H9 (cell line): ENCODE data around the gene MSL1. TPM values are rescaled to one million over a fixed set of nuclear protein-coding genes. Genes with fewer than 3 reads are reported as not detected.

Experiments
- DNase-seq: peaks from one replicate; pipeline ENCODE4 v3.0.0-alpha.2; 2017
- H2AFZ ChIP-seq: one replicate; pipeline ENCODE4 v1.6.1; 2013; ENCODE audit warnings: mild to moderate bottlenecking, low read length, control low read depth, moderate library complexity
- H2AK5ac ChIP-seq: 2 replicates; pipeline ENCODE4 v1.6.1; 2013; ENCODE audit warnings: low read length, control low read depth, mixed read lengths; ENCODE audit not compliant: insufficient read length
- H2BK120ac ChIP-seq: one replicate; pipeline ENCODE4 v1.6.1; 2013; ENCODE audit warnings: low read depth, mild to moderate bottlenecking, low read length, control low read depth, inconsistent platforms; ENCODE audit not compliant: poor library complexity, severe bottlenecking
- H2BK12ac ChIP-seq: 2 replicates; pipeline ENCODE4 v1.6.1; 2013; ENCODE audit warnings: low read length, control low read depth, mixed read lengths, low read depth; ENCODE audit not compliant: insufficient read length
- H2BK15ac ChIP-seq: 2 replicates; pipeline ENCODE4 v1.6.1; 2013; ENCODE audit warnings: low read depth, low read length, control low read depth
- H2BK20ac ChIP-seq: one replicate; pipeline ENCODE4 v1.6.1; 2013; ENCODE audit warnings: low read depth, mild to moderate bottlenecking, low read length, control low read depth, inconsistent platforms; ENCODE audit not compliant: poor library complexity, severe bottlenecking
- H2BK5ac ChIP-seq: 2 replicates; pipeline ENCODE4 v1.6.1; 2013; ENCODE audit warnings: low read length, control low read depth, mixed read lengths; ENCODE audit not compliant: insufficient read length
- H3K14ac ChIP-seq: 2 replicates; pipeline ENCODE4 v1.6.1; 2013; ENCODE audit warnings: low read length, control low read depth; ENCODE audit not compliant: insufficient read depth
- H3K18ac ChIP-seq: 2 replicates; pipeline ENCODE4 v1.6.1; 2013; ENCODE audit warnings: low read depth, mild to moderate bottlenecking, mixed read lengths, low read length, control low read depth; ENCODE audit not compliant: insufficient read length
- H3K23ac ChIP-seq: 2 replicates; pipeline ENCODE4 v1.6.1; 2013; ENCODE audit warnings: low read length, control low read depth, mixed read lengths, low read depth; ENCODE audit not compliant: insufficient read length
- H3K23me2 ChIP-seq: 2 replicates; pipeline ENCODE4 v1.6.1; 2013; ENCODE audit warnings: low read depth, mild to moderate bottlenecking, mixed read lengths, low read length, control low read depth; ENCODE audit not compliant: insufficient read length, poor library complexity, severe bottlenecking
- H3K27ac ChIP-seq: 2 replicates; pipeline ENCODE4 v1.5.1; 2013; ENCODE audit warnings: low read length, control low read depth, mixed read lengths, low read depth; ENCODE audit not compliant: insufficient read length
- H3K27me3 ChIP-seq: 2 replicates; pipeline ENCODE4 v1.6.1; 2013; ENCODE audit warnings: low read length, control low read depth, inconsistent platforms; ENCODE audit not compliant: insufficient read depth
- H3K4ac ChIP-seq: 2 replicates; pipeline ENCODE4 v1.6.1; 2013; ENCODE audit warnings: low read depth, mild to moderate bottlenecking, control low read depth, inconsistent platforms, low read length, moderate library complexity
- H3K4me1 ChIP-seq: 2 replicates; pipeline ENCODE4 v1.6.1; 2013; ENCODE audit warnings: low read length, control low read depth, inconsistent platforms; ENCODE audit not compliant: insufficient read depth
- H3K4me2 ChIP-seq: 2 replicates; pipeline ENCODE4 v1.6.1; 2013; ENCODE audit warnings: low read length, control low read depth, mixed read lengths; ENCODE audit not compliant: insufficient read length, insufficient read depth
- H3K56ac ChIP-seq: 2 replicates; pipeline ENCODE4 v1.6.1; 2013; ENCODE audit warnings: low read depth, mild to moderate bottlenecking, mixed read lengths, low read length, control low read depth; ENCODE audit not compliant: insufficient read length
- H3K79me1 ChIP-seq: 2 replicates; pipeline ENCODE4 v1.6.1; 2013; ENCODE audit warnings: low read depth, mild to moderate bottlenecking, moderate library complexity, low read length, control low read depth, inconsistent platforms; ENCODE audit not compliant: insufficient read depth, poor library complexity, severe bottlenecking
- H3K79me2 ChIP-seq: 2 replicates; pipeline ENCODE4 v1.6.1; 2013; ENCODE audit warnings: low read length, control low read depth, inconsistent platforms; ENCODE audit not compliant: insufficient read depth
- H3K9ac ChIP-seq: 2 replicates; pipeline ENCODE4 v1.6.1; 2013; ENCODE audit warnings: low read length, control low read depth, mixed read lengths; ENCODE audit not compliant: insufficient read length; ENCODE audit errors: extremely low read depth
- H3K9me3 ChIP-seq: one replicate; pipeline ENCODE4 v1.6.1; 2013; ENCODE audit warnings: low read depth, low read length, inconsistent platforms; ENCODE audit not compliant: control insufficient read depth
- H3T11ph ChIP-seq: one replicate; pipeline ENCODE4 v1.6.1; 2013; ENCODE audit warnings: mild to moderate bottlenecking, low read length, control low read depth, inconsistent platforms
- H4K20me1 ChIP-seq: one replicate; pipeline ENCODE4 v1.6.1; 2013; ENCODE audit not compliant: control insufficient read depth, insufficient read length, insufficient read depth
- H4K5ac ChIP-seq: 2 replicates; pipeline ENCODE4 v1.6.1; 2013; ENCODE audit warnings: low read depth, mild to moderate bottlenecking, mixed read lengths, low read length, control low read depth; ENCODE audit not compliant: insufficient read length
- H4K8ac ChIP-seq: replicated peaks from 2 replicates; pipeline ENCODE4 v1.6.1; 2013; ENCODE audit warnings: low read length, control low read depth, mixed read lengths, low read depth; ENCODE audit not compliant: insufficient read length
- H4K91ac ChIP-seq: 2 replicates; pipeline ENCODE4 v1.6.1; 2013; ENCODE audit warnings: low read depth, mild to moderate bottlenecking, moderate library complexity, mixed read lengths, low read length, control low read depth; ENCODE audit not compliant: insufficient read length
- H3K27ac Mint-ChIP-seq, 3 experiments: 2 replicates in 2 of 3; 3 replicates in 1 of 3; pipeline ENCODE4 v1.8.0; 2020 to 2021; ENCODE audit warnings: mixed read lengths in 3 of 3, mild to moderate bottlenecking in 1 of 3, moderate library complexity in 1 of 3
- H3K27me3 Mint-ChIP-seq: 2 replicates; pipeline ENCODE4 v1.8.0; 2021; ENCODE audit warnings: low read depth, mild to moderate bottlenecking, moderate library complexity, mixed read lengths
- H3K36me3 Mint-ChIP-seq, 3 experiments: 2 replicates in 2 of 3; 3 replicates in 1 of 3; pipeline ENCODE4 v1.8.0; 2020 to 2021; ENCODE audit warnings: low read depth in 3 of 3, mixed read lengths in 3 of 3; ENCODE audit not compliant: insufficient read depth in 1 of 3
- H3K4me1 Mint-ChIP-seq, 2 experiments: 2 replicates each; pipeline ENCODE4 v1.8.0; 2020; ENCODE audit warnings: mixed read lengths in 2 of 2
- H3K4me3 Mint-ChIP-seq, 2 experiments: 2 replicates in 1 of 2; 3 replicates in 1 of 2; pipeline ENCODE4 v1.8.0; 2020 to 2021; ENCODE audit warnings: mild to moderate bottlenecking in 2 of 2, mixed read lengths in 2 of 2, moderate library complexity in 1 of 2
- H3K9me3 Mint-ChIP-seq, 2 experiments: 2 replicates in 1 of 2; 3 replicates in 1 of 2; pipeline ENCODE4 v1.8.0; 2020; ENCODE audit warnings: mild to moderate bottlenecking in 2 of 2, mixed read lengths in 2 of 2, moderate library complexity in 1 of 2
- WGBS: extraction: QIAGEN DNeasy Blood & Tissue Kit; methylation state at CpG from one replicate; pipeline ENCODE4 v1.1.7; 2013; ENCODE audit warnings: missing lambda C conversion rate, low lambda C conversion rate, mixed read lengths; ENCODE audit not compliant: insufficient read length; ENCODE audit errors: extremely low coverage; 5-methylcytosine and 5-hydroxymethylcytosine counted together
- total RNA-seq: library from RNA; stranded (reverse); gene quantifications from 2 replicates; pipeline ENCODE4 v1.2.1, GENCODE V29; 2021
- TF ChIP-seq, protein P1 (sequence below): fragments of 200-600 bp; sonication (generic); conservative IDR thresholded peaks from 3 replicates; pipeline ENCODE4 v1.8.0; 2021; ENCODE audit warnings: antibody characterized with exemption, mild to moderate bottlenecking

Gene MSL1
- total RNA-seq, 1 experiment from 2014 or later: 105 TPM

DNA sequence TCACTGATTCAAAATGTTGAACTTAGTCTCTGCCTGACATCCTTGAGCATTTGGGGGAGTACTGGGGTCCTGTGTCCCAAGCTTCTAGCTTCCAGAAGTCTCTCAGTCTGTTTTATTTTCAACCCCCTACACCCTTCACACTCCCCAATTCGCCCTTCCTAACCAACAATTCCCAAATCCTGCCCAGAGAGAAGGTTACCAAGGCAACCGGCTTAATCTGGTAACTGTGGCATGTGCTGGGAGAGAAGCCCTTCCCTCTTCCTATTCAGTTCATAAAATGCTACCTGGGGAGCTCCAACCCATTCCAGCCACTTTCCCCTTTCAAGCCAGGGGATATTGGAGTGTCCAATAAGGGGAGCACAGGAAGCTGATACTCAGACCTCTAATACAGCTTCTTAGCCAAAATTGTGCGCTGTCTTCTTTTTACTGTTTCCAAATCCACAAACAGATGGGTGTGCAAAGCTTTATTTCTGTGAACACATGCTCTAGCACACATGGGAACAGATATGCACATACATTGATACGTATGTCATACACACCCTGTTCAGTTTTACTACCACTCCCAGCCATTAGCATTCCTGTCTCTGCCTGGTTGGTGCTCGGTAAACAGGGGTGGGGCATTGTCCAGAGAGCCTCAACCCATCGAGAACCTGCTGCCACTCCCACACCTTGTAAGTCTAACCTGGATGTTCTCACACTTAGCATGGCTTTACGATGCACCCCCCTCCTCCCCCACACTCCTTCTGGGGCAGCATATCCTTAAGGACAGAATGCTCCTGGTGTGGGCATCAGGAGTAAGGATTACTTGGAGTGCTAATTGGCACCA, 54.4 kb downstream of the MSL1 start:
- no peaks in the 10 kb centered on the region for H3K79me1 ChIP-seq
- no peak overlapping the region for H3K56ac ChIP-seq
- no peak overlapping the region for H3K23ac ChIP-seq
- no peak overlapping the region for H3K18ac ChIP-seq
- H3K27ac ChIP-seq: no peak overlapping the region
- no peak overlapping the region for H3K9ac ChIP-seq
- no peak overlapping the region for H3K4ac ChIP-seq
- H3K23me2 ChIP-seq: no peaks in the 10 kb centered on the region
- DNase-seq: no peak
- TF ChIP-seq, protein P1, sequence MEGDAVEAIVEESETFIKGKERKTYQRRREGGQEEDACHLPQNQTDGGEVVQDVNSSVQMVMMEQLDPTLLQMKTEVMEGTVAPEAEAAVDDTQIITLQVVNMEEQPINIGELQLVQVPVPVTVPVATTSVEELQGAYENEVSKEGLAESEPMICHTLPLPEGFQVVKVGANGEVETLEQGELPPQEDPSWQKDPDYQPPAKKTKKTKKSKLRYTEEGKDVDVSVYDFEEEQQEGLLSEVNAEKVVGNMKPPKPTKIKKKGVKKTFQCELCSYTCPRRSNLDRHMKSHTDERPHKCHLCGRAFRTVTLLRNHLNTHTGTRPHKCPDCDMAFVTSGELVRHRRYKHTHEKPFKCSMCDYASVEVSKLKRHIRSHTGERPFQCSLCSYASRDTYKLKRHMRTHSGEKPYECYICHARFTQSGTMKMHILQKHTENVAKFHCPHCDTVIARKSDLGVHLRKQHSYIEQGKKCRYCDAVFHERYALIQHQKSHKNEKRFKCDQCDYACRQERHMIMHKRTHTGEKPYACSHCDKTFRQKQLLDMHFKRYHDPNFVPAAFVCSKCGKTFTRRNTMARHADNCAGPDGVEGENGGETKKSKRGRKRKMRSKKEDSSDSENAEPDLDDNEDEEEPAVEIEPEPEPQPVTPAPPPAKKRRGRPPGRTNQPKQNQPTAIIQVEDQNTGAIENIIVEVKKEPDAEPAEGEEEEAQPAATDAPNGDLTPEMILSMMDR: no peak
- H4K91ac ChIP-seq: no peak overlapping the region
- no peak overlapping the region for H2BK12ac ChIP-seq
- H4K5ac ChIP-seq: no peak overlapping the region
- no peak overlapping the region for H4K8ac ChIP-seq
- H3K36me3 Mint-ChIP-seq: peaks cover 25 to 49% (median 42%) of the 10 kb centered on the region in 3 experiments
- no peaks in the 10 kb centered on the region for H3K9me3 Mint-ChIP-seq
- peak overlapping the region in 1 of 3 experiments; percentile 40; a peak in 2 of 7 replicates for H3K27ac Mint-ChIP-seq
- no peaks in the 10 kb centered on the region for H3K79me2 ChIP-seq
- H3K14ac ChIP-seq: no peak overlapping the region
- no peak overlapping the region for H2AFZ ChIP-seq
- peaks cover 2% of the 10 kb centered on the region for H4K20me1 ChIP-seq
- no peak overlapping the region for H2BK5ac ChIP-seq
- H3K27me3 ChIP-seq: no peaks in the 10 kb centered on the region; the same call in 1 of the 2 replicates
- peaks cover 25 to 33% of the 10 kb centered on the region in 2 experiments for H3K4me1 Mint-ChIP-seq
- no peak overlapping the region for H2BK20ac ChIP-seq
- no peak overlapping the region for H3K4me2 ChIP-seq
- H3K4me1 ChIP-seq: peaks cover 5% of the 10 kb centered on the region; the same call in 1 of the 2 replicates
- peak overlapping the region in 1 of 2 experiments; percentile 75; a peak in 1 of 5 replicates for H3K4me3 Mint-ChIP-seq
- H3T11ph ChIP-seq: no peak overlapping the region
- H2BK15ac ChIP-seq: no peak overlapping the region
- no CpG with 5 or more reads among the region's 7 CpGs for WGBS
- no peaks in the 10 kb centered on the region; the same call in 1 of the 2 replicates for H3K27me3 Mint-ChIP-seq
- H2BK120ac ChIP-seq: no peak overlapping the region
- H3K9me3 ChIP-seq: no peaks in the 10 kb centered on the region
- no peak overlapping the region for H2AK5ac ChIP-seq
